H1 (cell line): ENCODE data around the gene CFAP161. TPM values are rescaled to one million over a fixed set of nuclear protein-coding genes. Genes with fewer than 3 reads are reported as not detected.

ENCODE experiments used
- CTCF ChIA-PET: fragments of 300-600 bp; sonication (Branson Sonifier 250); formaldehyde crosslinking; loops from one replicate; lab custom pipeline; 2021; ENCODE audit not compliant: partially characterized antibody; lab: Charles Lee
- POLR2A ChIA-PET: fragments of 300-600 bp; sonication (Branson Sonifier 250); formaldehyde crosslinking; loops from one replicate; lab custom pipeline; 2021; ENCODE audit warnings: inconsistent platforms; ENCODE audit not compliant: partially characterized antibody; lab: Charles Lee
- DNase-seq, 2 experiments: peaks; one replicate each; pipeline versions ENCODE4 v3.0.0 to v3.0.0-alpha.2; 2010 to 2022; ENCODE audit warnings: low spot score in 2 of 2, low read depth in 1 of 2, mixed read lengths in 1 of 2
- FAIRE-seq: peaks from 2 replicates; lab custom pipeline; 2011; peaks lifted over from hg19 to GRCh38; lab: Jason Lieb, UNC
- H2AFZ ChIP-seq: 2 replicates; pipeline ENCODE4 v1.8.1; 2012; ENCODE audit warnings: low read length, inconsistent platforms
- H2AK5ac ChIP-seq: 2 replicates; pipeline ENCODE4 v1.6.1; 2013; ENCODE audit warnings: low read depth, low read length
- H2BK120ac ChIP-seq: replicated peaks from 2 replicates; pipeline ENCODE3; 2013; ENCODE audit warnings: low read depth, low read length, inconsistent platforms
- H2BK12ac ChIP-seq: 2 replicates; pipeline ENCODE4 v1.6.1; 2013; ENCODE audit warnings: low read depth, low read length
- H2BK15ac ChIP-seq: 2 replicates; pipeline ENCODE4 v1.6.1; 2013; ENCODE audit warnings: low read length
- H2BK20ac ChIP-seq: 2 replicates; pipeline ENCODE4 v1.6.1; 2013; ENCODE audit warnings: low read length
- H2BK5ac ChIP-seq: 2 replicates; pipeline ENCODE4 v1.6.1; 2013; ENCODE audit warnings: low read depth, low read length
- H3K14ac ChIP-seq: 2 replicates; pipeline ENCODE4 v1.6.1; 2013; ENCODE audit warnings: inconsistent platforms; ENCODE audit not compliant: insufficient read length
- H3K18ac ChIP-seq: 2 replicates; pipeline ENCODE4 v1.6.1; 2013; ENCODE audit warnings: low read length; ENCODE audit errors: extremely low read depth
- H3K23ac ChIP-seq: 2 replicates; pipeline ENCODE4 v1.6.1; 2013; ENCODE audit warnings: inconsistent platforms; ENCODE audit not compliant: insufficient read length
- H3K23me2 ChIP-seq: 2 replicates; pipeline ENCODE4 v1.6.1; 2013; ENCODE audit warnings: low read depth, low read length
- H3K27ac ChIP-seq: 2 replicates; pipeline ENCODE4 v1.6.1; 2011; ENCODE audit warnings: low read depth, low read length, inconsistent platforms
- H3K27me3 ChIP-seq, 4 experiments: replicated peaks in 1 of 4; 1 replicate in 1 of 4; 2 replicates in 3 of 4; pipeline versions ENCODE4 v1.6.1 to v1.8.1; 2011 to 2013; ENCODE audit warnings: low read length in 3 of 4, mild to moderate bottlenecking in 3 of 4, inconsistent platforms in 2 of 4, mixed read lengths in 2 of 4, moderate library complexity in 1 of 4; ENCODE audit not compliant: control insufficient read depth in 3 of 4, insufficient read depth in 3 of 4; ENCODE audit errors: extremely low read depth in 1 of 4
- H3K36me3 ChIP-seq, 4 experiments: 2 replicates each; pipeline versions ENCODE4 v1.6.1 to v1.8.1; 2011 to 2013; ENCODE audit warnings: mild to moderate bottlenecking in 4 of 4, low read length in 3 of 4, moderate library complexity in 2 of 4, control low read depth in 1 of 4, inconsistent platforms in 1 of 4; ENCODE audit not compliant: insufficient read depth in 4 of 4, control insufficient read depth in 2 of 4
- H3K4ac ChIP-seq: replicated peaks from 2 replicates; pipeline ENCODE3; 2013; ENCODE audit warnings: low read length, low read depth, mixed read lengths, inconsistent platforms; ENCODE audit not compliant: insufficient read length
- H3K4me1 ChIP-seq, 4 experiments: replicated peaks in 1 of 4; 1 replicate in 1 of 4; 2 replicates in 3 of 4; pipeline versions ENCODE4 v1.6.1 to v1.8.1; 2011 to 2013; ENCODE audit warnings: low read length in 3 of 4, inconsistent platforms in 2 of 4, mixed read lengths in 1 of 4; ENCODE audit not compliant: insufficient read depth in 4 of 4, control insufficient read depth in 3 of 4
- H3K4me2 ChIP-seq, 2 experiments: 2 replicates each; pipeline versions ENCODE4 v1.6.1 to v1.8.1; 2011 to 2013; ENCODE audit warnings: low read depth in 2 of 2, low read length in 2 of 2, control low read depth in 1 of 2, inconsistent platforms in 1 of 2, mild to moderate bottlenecking in 1 of 2; ENCODE audit not compliant: insufficient read depth in 1 of 2
- H3K4me3 ChIP-seq, 4 experiments: fragments of 200-600, 300-600 bp in 1 of 4; sonication (generic), shearing (Covaris generic), sonication (Bioruptor Twin) in 1 of 4; 2 replicates each; pipeline versions ENCODE4 v1.5.1 to v1.8.1; 2011 to 2016; ENCODE audit warnings: low read length in 4 of 4, low read depth in 3 of 4, control low read depth in 2 of 4, inconsistent platforms in 2 of 4, mild to moderate bottlenecking in 2 of 4, mixed read lengths in 1 of 4, moderate library complexity in 1 of 4; ENCODE audit not compliant: insufficient read depth in 2 of 4; ENCODE audit errors: extremely low read depth in 1 of 4
- H3K56ac ChIP-seq: replicated peaks from 2 replicates; pipeline ENCODE3; 2013; ENCODE audit warnings: low read depth, mild to moderate bottlenecking, mixed read lengths, low read length, inconsistent platforms; ENCODE audit not compliant: insufficient read length
- H3K79me1 ChIP-seq: 2 replicates; pipeline ENCODE4 v1.6.1; 2013; ENCODE audit warnings: low read depth, low read length, control low read depth
- H3K79me2 ChIP-seq, 2 experiments: 2 replicates each; pipeline versions ENCODE4 v1.6.1 to v1.8.1; 2012 to 2013; ENCODE audit warnings: low read length in 2 of 2, mild to moderate bottlenecking in 2 of 2, inconsistent platforms in 1 of 2; ENCODE audit not compliant: insufficient read depth in 2 of 2, control insufficient read depth in 1 of 2
- H3K9ac ChIP-seq, 4 experiments: replicated peaks in 1 of 4; 1 replicate in 1 of 4; 2 replicates in 3 of 4; pipeline versions ENCODE4 v1.6.1 to v1.8.1; 2011 to 2013; ENCODE audit warnings: low read depth in 3 of 4, low read length in 3 of 4, control low read depth in 2 of 4, mild to moderate bottlenecking in 2 of 4, moderate library complexity in 2 of 4, inconsistent platforms in 1 of 4; ENCODE audit errors: extremely low read depth in 1 of 4
- H3K9me3 ChIP-seq, 2 experiments: 2 replicates each; pipeline versions ENCODE4 v1.6.1 to v1.8.1; 2012 to 2013; ENCODE audit warnings: mild to moderate bottlenecking in 2 of 2, moderate library complexity in 2 of 2, control low read depth in 1 of 2, inconsistent platforms in 1 of 2, low read depth in 1 of 2, low read length in 1 of 2, mixed read lengths in 1 of 2; ENCODE audit not compliant: insufficient read depth in 2 of 2
- H4K20me1 ChIP-seq, 2 experiments: replicated peaks in 1 of 2; 2 replicates each; pipeline versions ENCODE3 to v1.8.1; 2011 to 2013; ENCODE audit warnings: inconsistent platforms in 2 of 2, low read length in 2 of 2, mild to moderate bottlenecking in 1 of 2; ENCODE audit not compliant: insufficient read depth in 2 of 2, control insufficient read depth in 1 of 2
- H4K5ac ChIP-seq: 2 replicates; pipeline ENCODE4 v1.6.1; 2013; ENCODE audit warnings: low read length, low read depth, mixed read lengths, inconsistent platforms; ENCODE audit not compliant: insufficient read length
- H4K8ac ChIP-seq: 2 replicates; pipeline ENCODE4 v1.8.0; 2013; ENCODE audit warnings: mild to moderate bottlenecking, moderate library complexity, low read length, inconsistent platforms; ENCODE audit not compliant: insufficient read depth; ENCODE audit errors: extremely low read depth
- H4K91ac ChIP-seq: replicated peaks from 2 replicates; pipeline ENCODE3; 2013; ENCODE audit warnings: low read length, mixed read lengths, inconsistent platforms; ENCODE audit not compliant: insufficient read length
- BRCA1 ChIP-seq: IDR thresholded peaks from 2 replicates; pipeline ENCODE4 v1.6.1; 2012; ENCODE audit warnings: low read depth, low read length, improper control_type of control experiment
- CREB1 ChIP-seq: IDR thresholded peaks from 2 replicates; pipeline ENCODE4 v1.6.1; 2012; ENCODE audit warnings: inconsistent platforms
- EZH2 ChIP-seq: fragments of 200-600 bp; sonication (generic); IDR thresholded peaks from 2 replicates; pipeline ENCODE4 v1.7.1; 2012; ENCODE audit warnings: low read depth, mild to moderate bottlenecking, moderate library complexity, low read length, inconsistent platforms; ENCODE audit not compliant: severe bottlenecking
- FOSL1 ChIP-seq: IDR thresholded peaks from 2 replicates; pipeline ENCODE4 v1.6.1; 2011; ENCODE audit warnings: mild to moderate bottlenecking, low read depth, low read length, moderate library complexity; ENCODE audit not compliant: insufficient read depth
- GABPA ChIP-seq: IDR thresholded peaks from 2 replicates; pipeline ENCODE4 v1.6.1; 2011; ENCODE audit warnings: mild to moderate bottlenecking, low read length, moderate library complexity, borderline replicate concordance; ENCODE audit not compliant: insufficient read depth
- KDM1A ChIP-seq: fragments of 200-600, 300-600 bp; sonication (generic); IDR thresholded peaks from 2 replicates; pipeline ENCODE4 v1.7.1; 2016; ENCODE audit warnings: mild to moderate bottlenecking, low read length, borderline replicate concordance
- NANOG ChIP-seq: IDR thresholded peaks from 2 replicates; pipeline ENCODE4 v1.6.1; 2011; ENCODE audit warnings: low read length, low read depth, mild to moderate bottlenecking, inconsistent platforms; ENCODE audit not compliant: insufficient read depth, poor library complexity, severe bottlenecking
- POLR2A ChIP-seq, 2 experiments: IDR thresholded peaks; 1 replicate in 1 of 2; 2 replicates in 1 of 2; pipeline ENCODE4 v1.6.1; 2011; ENCODE audit warnings: low read depth in 2 of 2, low read length in 2 of 2, mild to moderate bottlenecking in 2 of 2; ENCODE audit errors: control extremely low read depth in 1 of 2
- RAD21 ChIP-seq, 2 experiments: IDR thresholded peaks in 1 of 2; conservative IDR thresholded peaks in 1 of 2; 2 replicates each; pipeline ENCODE4 v1.6.1; 2011; ENCODE audit warnings: low read depth in 2 of 2, low read length in 2 of 2, improper control_type of control experiment in 1 of 2, inconsistent platforms in 1 of 2, mild to moderate bottlenecking in 1 of 2, moderate library complexity in 1 of 2
- SIRT6 ChIP-seq: IDR thresholded peaks from one replicate; pipeline ENCODE4 v1.7.1; 2012; ENCODE audit warnings: low read length, inconsistent platforms
- SP4 ChIP-seq: IDR thresholded peaks from 2 replicates; pipeline ENCODE4 v1.6.1; 2012; ENCODE audit warnings: low read length, inconsistent platforms
- TCF12 ChIP-seq: IDR thresholded peaks from 2 replicates; pipeline ENCODE4 v1.6.1; 2011; ENCODE audit warnings: low read depth, mild to moderate bottlenecking, low read length
- TEAD4 ChIP-seq: IDR thresholded peaks from 2 replicates; pipeline ENCODE4 v1.6.1; 2012; ENCODE audit warnings: low read depth, low read length, inconsistent platforms, mixed read lengths
- WGBS, 2 experiments: shearing (Covaris generic) in 1 of 2; methylation state at CpG; one replicate each; pipeline versions ENCODE4 v1.1.6 to v1.1.7; 2013 to 2015; ENCODE audit warnings: low lambda C conversion rate in 2 of 2, mixed read lengths in 2 of 2, inconsistent platforms in 1 of 2, low coverage in 1 of 2, missing lambda C conversion rate in 1 of 2; ENCODE audit not compliant: insufficient replicate concordance in 2 of 2, insufficient coverage in 1 of 2, insufficient read length in 1 of 2; ENCODE audit errors: extremely low coverage in 1 of 2, missing lambda C conversion rate in 1 of 2; 5-methylcytosine and 5-hydroxymethylcytosine counted together
- polyA plus RNA-seq, 7 experiments: library from polyadenylated mRNA; depleted of rRNA in 3 of 7; stranded (reverse) in 5 of 7; unstranded in 2 of 7; fragments of >200 nt in 5 of 7; fragments of 200-250 nt in 2 of 7; gene quantifications; 1 replicate in 5 of 7; 2 replicates in 1 of 7; 4 replicates in 1 of 7; pipeline versions ENCODE4 v1.2.1 to v1.2.3, GENCODE V29; 2011 to 2013; ENCODE audit warnings: missing spikeins in 2 of 7, mixed read lengths in 2 of 7
- total RNA-seq: library from RNA; stranded (reverse); fragmentation: NEBNext Ultra II Directional; extraction: Animal tissue kit (Norgen Biotek cat#: 25700); gene quantifications from 2 replicates; pipeline ENCODE4 v1.2.1, GENCODE V29; 2021

Gene CFAP161
- total and polyA plus RNA-seq, 2 of the 8 experiments (the other 6 are each of a cell fraction or from before 2014, with no cell fraction given), result 0.05 TPM; not detected in 1

DNA sequence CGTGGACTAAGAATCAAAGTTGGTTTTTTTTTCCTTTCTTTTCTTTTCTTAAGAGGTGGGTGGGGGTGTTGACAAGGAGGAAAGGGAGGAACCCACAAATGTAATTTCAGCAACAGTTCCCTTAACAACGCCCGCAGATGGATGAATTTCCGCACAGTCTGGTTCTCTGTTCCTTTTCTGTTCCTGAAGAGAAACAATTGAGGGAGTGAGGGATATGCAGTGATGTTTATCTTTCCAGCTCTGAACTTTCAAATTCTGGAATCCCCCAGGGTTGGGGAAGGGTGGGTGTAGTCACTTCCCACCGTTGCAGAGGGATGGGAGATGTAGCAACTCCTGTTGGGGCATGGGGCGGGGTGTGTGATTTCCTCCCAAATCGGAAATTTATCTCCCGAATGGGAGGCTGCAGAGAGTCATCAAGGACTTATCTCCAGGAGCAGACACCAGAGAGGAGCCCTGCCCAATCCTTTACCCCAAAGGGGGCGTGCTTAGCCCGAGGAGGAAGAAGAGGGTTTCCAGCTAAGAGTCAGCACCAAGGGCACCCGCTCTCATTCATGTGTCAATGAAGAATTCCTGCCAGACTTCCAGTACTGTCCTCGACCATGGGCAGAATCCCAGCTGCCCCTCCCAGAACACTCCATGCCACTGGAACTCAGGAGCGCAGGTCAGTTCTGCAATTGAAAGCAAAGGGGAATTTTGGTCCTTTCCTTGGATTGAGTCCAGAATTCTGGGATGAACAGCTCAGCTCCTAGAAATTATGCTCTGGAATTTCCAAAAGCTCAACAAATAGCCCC, 35.0 kb upstream of the CFAP161 start:
- no peak overlapping the region for H3K27ac ChIP-seq
- no peak overlapping the region for H3K4me3 ChIP-seq
- no peak overlapping the region for H3K4me2 ChIP-seq
- H3K14ac ChIP-seq, result no peak overlapping the region
- H2AFZ ChIP-seq, result no peak overlapping the region
- no peak overlapping the region for H2AK5ac ChIP-seq
- H3K18ac ChIP-seq, result no peak overlapping the region
- no peak overlapping the region for H2BK5ac ChIP-seq
- H2BK12ac ChIP-seq, result no peak overlapping the region
- H4K91ac ChIP-seq, result no peak overlapping the region
- H3K4me1 ChIP-seq, result no peaks in the 10 kb centered on the region
- no peaks in the 10 kb centered on the region for H3K36me3 ChIP-seq
- H4K5ac ChIP-seq, result no peak overlapping the region
- no peak overlapping the region for H4K8ac ChIP-seq
- no peaks in the 10 kb centered on the region for H3K23me2 ChIP-seq
- H2BK120ac ChIP-seq, result no peak overlapping the region
- peak in 1 of 2 experiments; percentile 38 for DNase-seq
- no peak overlapping the region for H2BK15ac ChIP-seq
- H3K79me1 ChIP-seq, result no peaks in the 10 kb centered on the region
- 84% methylated on average over 11 of the region's 13 CpGs; no CpG with 5 or more reads in 1 of the 2 experiments for WGBS, 2 experiments
- H3K23ac ChIP-seq, result no peak overlapping the region
- no peaks in the 10 kb centered on the region for H3K27me3 ChIP-seq
- CTCF ChIA-PET, result interaction anchor here (0.6 to 6.2 kb wide), 6 partner anchors 91 to 300 kb away, joined by 3 to 22 read pairs (median 4); no protein-coding TSS in a partner anchor
- POLR2A ChIA-PET, result interaction anchor here (0.6 kb wide), 1 partner anchor 234 kb away, joined by 3 read pairs; no protein-coding TSS in a partner anchor
- no peak overlapping the region for H2BK20ac ChIP-seq
- H4K20me1 ChIP-seq, result no peaks in the 10 kb centered on the region
- no peak overlapping the region for H3K4ac ChIP-seq
- no peaks in the 10 kb centered on the region for H3K9me3 ChIP-seq
- FAIRE-seq, result no peak
- no peak overlapping the region for H3K9ac ChIP-seq
- no peaks in the 10 kb centered on the region for H3K79me2 ChIP-seq
- H3K56ac ChIP-seq, result no peak overlapping the region
- TF ChIP-seq POLR2A (IDR thresholded peaks at IDR 0.05; ENCODE audit: control extremely low read depth in 1 of 2, low read depth in 2 of 2, low read length in 2 of 2), result no peak
- TF ChIP-seq TEAD4, result no peak
- TF ChIP-seq FOSL1, result no peak
- TF ChIP-seq SP4, result no peak
- TF ChIP-seq KDM1A, result no peak
- no peak for TF ChIP-seq SIRT6
- no peak for TF ChIP-seq GABPA
- no peak for TF ChIP-seq TCF12
- no peak for TF ChIP-seq CREB1
- TF ChIP-seq EZH2, result no peak
- no peak for TF ChIP-seq NANOG
- no peak for TF ChIP-seq BRCA1
- no peak for TF ChIP-seq RAD21 (IDR thresholded peaks at IDR 0.05 in 1 of 2, conservative IDR thresholded peaks at IDR 0.05 in 1 of 2; ENCODE audit: low read depth in 2 of 2, low read length in 2 of 2)
